Osteocyte (in vitro differentiated cells): Measurements from ENCODE around the gene PHTF2. TPM values are rescaled to one million over a fixed set of nuclear protein-coding genes. Genes with fewer than 3 reads are reported as not detected.

Source experiments
- DNase-seq: peaks from one replicate; pipeline ENCODE4 v3.0.0; 2021; ENCODE audit warnings: mixed read lengths; ENCODE audit not compliant: unreplicated experiment; ENCODE audit errors: extremely low spot score
- H3K27ac Mint-ChIP-seq: one replicate; pipeline ENCODE4 v1.8.0; 2021; ENCODE audit warnings: mild to moderate bottlenecking, mixed read lengths; ENCODE audit not compliant: unreplicated experiment
- H3K27me3 Mint-ChIP-seq: one replicate; pipeline ENCODE4 v1.8.0; 2021; ENCODE audit warnings: mixed read lengths; ENCODE audit not compliant: unreplicated experiment
- H3K36me3 Mint-ChIP-seq: one replicate; pipeline ENCODE4 v1.8.0; 2021; ENCODE audit warnings: mixed read lengths; ENCODE audit not compliant: unreplicated experiment
- H3K4me1 Mint-ChIP-seq: one replicate; pipeline ENCODE4 v1.8.0; 2021; ENCODE audit warnings: mixed read lengths; ENCODE audit not compliant: unreplicated experiment
- H3K4me3 Mint-ChIP-seq: one replicate; pipeline ENCODE4 v1.8.0; 2021; ENCODE audit warnings: mild to moderate bottlenecking, moderate library complexity, mixed read lengths; ENCODE audit not compliant: unreplicated experiment
- H3K9me3 Mint-ChIP-seq: one replicate; pipeline ENCODE4 v1.8.0; 2021; ENCODE audit warnings: mixed read lengths; ENCODE audit not compliant: unreplicated experiment
- CTCF ChIP-seq: fragments of 200-600 bp; sonication (generic); IDR thresholded peaks from 2 replicates; pipeline ENCODE4 v1.5.0; 2021; ENCODE audit warnings: antibody characterized with exemption, mild to moderate bottlenecking, moderate library complexity
- total RNA-seq: library from RNA; stranded (reverse); gene quantifications from 2 replicates; pipeline ENCODE4 v1.2.1, GENCODE V29; 2021

PHTF2 gene
- total RNA-seq, 1 donor from 2014 or later, result 29.3 TPM

GRCh38 chr7:77826300-77826699 lies 27.7 kb downstream of the PHTF2 start:
- Mint-ChIP-seq H3K4me1 (peaks cover 1% of the 10 kb centered on the region), H3K9me3 (peaks cover 25% of the 10 kb centered on the region), H3K27me3 (no peaks in the 10 kb centered on the region), H3K4me3 (no peak overlapping the region), H3K27ac (no peak overlapping the region), H3K36me3 (peaks cover 12% of the 10 kb centered on the region)
- TF ChIP-seq CTCF, result no peak
- DNase-seq, result no peak

DNA sequence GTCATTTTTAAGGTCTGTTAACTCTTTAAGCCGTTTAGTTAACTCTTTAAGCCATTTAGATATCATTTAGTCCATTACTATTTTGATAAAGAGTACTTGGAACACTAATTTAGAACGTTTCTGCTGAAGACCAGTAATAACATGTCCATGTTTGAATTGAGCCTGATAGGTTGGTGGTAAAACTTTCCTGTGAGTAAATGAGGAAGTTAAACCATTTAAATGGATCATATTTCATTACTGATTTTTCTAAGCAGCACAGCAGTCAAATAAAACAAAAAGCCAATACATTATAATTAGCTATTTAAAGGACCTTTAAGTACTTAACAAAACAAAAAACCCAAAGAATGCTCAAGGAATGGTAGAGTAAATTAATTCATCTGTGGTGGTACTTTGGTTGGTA lies 29.4 kb downstream of the PHTF2 start:
- Mint-ChIP-seq H3K9me3 (peaks cover 20% of the 10 kb centered on the region), H3K4me1 (peaks cover 3% of the 10 kb centered on the region), H3K27me3 (no peaks in the 10 kb centered on the region), H3K36me3 (peaks cover 7% of the 10 kb centered on the region), H3K27ac (no peak overlapping the region), H3K4me3 (no peak overlapping the region)
- TF ChIP-seq CTCF, result no peak
- DNase-seq, result no peak

DNA sequence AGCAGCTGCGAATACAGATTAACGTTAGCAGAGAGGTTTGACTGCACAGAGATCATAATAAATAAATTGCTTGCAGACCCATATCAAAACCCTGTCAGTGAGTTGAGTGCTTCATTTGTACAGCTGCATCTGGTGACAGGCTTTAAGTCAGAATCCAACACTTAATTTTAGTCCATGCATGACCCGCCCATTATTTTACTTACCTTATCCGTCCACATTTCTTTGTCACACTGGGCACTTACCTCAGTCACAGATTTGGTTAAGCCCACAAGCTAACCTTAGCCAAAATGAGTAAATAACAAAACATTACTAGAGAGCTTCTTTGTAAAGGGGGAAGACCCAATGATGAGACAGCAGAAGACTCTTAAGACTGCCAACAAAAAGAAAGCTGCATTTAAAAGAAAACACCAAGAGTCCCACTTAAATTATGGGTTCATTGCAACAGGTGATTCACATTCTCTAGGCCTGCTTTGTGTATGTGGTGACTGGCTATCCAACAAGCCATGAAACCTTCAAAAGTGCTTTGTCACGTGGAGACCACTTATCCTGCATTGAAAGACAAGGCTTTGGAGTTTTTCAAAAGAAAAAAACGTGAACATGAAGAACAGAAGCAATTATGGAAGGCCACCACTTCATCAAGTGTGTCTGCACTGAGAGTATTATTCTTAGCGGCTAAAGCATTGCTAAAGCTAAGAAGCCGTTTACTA lies 32.2 kb downstream of the PHTF2 start:
- no peak overlapping the region for H3K4me3 Mint-ChIP-seq
- TF ChIP-seq CTCF, result no peak
- no peaks in the 10 kb centered on the region for H3K27me3 Mint-ChIP-seq
- no peak overlapping the region for H3K27ac Mint-ChIP-seq
- H3K4me1 Mint-ChIP-seq, result peaks cover 22% of the 10 kb centered on the region
- peaks cover 10% of the 10 kb centered on the region for H3K9me3 Mint-ChIP-seq
- no peak for DNase-seq
- H3K36me3 Mint-ChIP-seq, result no peaks in the 10 kb centered on the region

GRCh38 chr7:77831481-77831880 lies 32.9 kb downstream of the PHTF2 start:
- Mint-ChIP-seq H3K27ac (no peak overlapping the region), H3K9me3 (peaks cover 5% of the 10 kb centered on the region), H3K27me3 (no peaks in the 10 kb centered on the region), H3K36me3 (no peaks in the 10 kb centered on the region), H3K4me1 (peaks cover 22% of the 10 kb centered on the region), H3K4me3 (no peak overlapping the region)
- TF ChIP-seq CTCF, result no peak
- no peak for DNase-seq

DNA sequence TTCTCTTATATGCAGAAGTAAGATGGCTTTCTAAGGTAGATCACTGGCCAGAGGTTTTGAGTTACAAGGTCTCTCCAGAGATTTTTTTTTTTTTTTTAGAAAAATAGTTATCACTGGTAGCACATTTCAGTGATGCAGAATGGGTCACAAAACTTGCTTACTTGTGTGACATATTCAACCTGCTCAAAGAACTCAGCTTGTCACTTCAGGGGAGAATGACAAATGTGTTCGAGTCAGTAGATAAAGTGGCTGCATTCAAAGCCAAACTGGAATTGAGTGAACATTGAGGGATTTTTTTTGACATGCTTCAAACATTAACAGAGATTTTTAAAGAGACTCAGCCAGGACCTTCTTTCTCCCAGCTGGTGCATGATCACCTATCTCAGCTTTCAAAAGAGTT lies 33.4 kb downstream of the PHTF2 start:
- Mint-ChIP-seq H3K27me3 (no peaks in the 10 kb centered on the region), H3K27ac (no peak overlapping the region), H3K9me3 (peaks cover under 1% of the 10 kb centered on the region), H3K36me3 (no peaks in the 10 kb centered on the region), H3K4me1 (peaks cover 22% of the 10 kb centered on the region), H3K4me3 (no peak overlapping the region)
- no peak for TF ChIP-seq CTCF
- DNase-seq, result no peak
